Astrocyte (in vitro differentiated cells and primary cell): ENCODE data around the gene TRPC4AP.

Experiments
- CTCF ChIP-seq: IDR thresholded peaks from 2 replicates; pipeline ENCODE4 v1.5.1; 2011; ENCODE audit warnings: low read depth, mild to moderate bottlenecking, inconsistent platforms, low read length, moderate library complexity; ENCODE audit not compliant: insufficient read depth
- EZH2 ChIP-seq: IDR thresholded peaks from 2 replicates; pipeline ENCODE4 v1.6.1; 2012; ENCODE audit warnings: mild to moderate bottlenecking, low read length, inconsistent platforms; ENCODE audit not compliant: insufficient read depth

GRCh38 chr20:34994509-34995131 lies 98.0 kb downstream of the TRPC4AP start:
- no peak for TF ChIP-seq CTCF
- TF ChIP-seq EZH2, result no peak
